GOT3 (cell line): ENCODE measurements around the gene GALNT13.

Experiments
- DNase-seq: peaks from one replicate; lab custom pipeline; 2025; ENCODE audit warnings: mixed read lengths; lab: John Stamatoyannopoulos, UW

GALNT13 gene

DNA sequence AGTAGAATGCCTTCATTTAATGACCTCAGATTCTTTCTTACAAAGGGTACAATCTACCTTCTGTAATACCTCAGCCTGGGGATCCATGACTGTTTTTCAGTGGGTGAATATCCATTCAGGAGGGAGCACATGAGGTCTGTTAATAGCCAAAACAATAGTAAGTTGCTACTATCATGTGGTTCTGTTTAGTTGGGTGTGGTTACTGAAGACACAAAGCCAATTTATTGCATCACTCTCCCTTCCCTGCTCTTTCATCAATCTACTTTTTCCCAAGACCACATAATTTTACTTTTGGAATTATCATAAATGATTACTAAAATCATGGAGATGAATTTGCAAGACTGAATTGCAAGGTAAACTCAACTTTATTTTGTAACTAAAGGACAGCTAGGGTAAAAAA is 254.2 kb downstream of the GALNT13 start:
- DNase-seq, result no peak

DNA sequence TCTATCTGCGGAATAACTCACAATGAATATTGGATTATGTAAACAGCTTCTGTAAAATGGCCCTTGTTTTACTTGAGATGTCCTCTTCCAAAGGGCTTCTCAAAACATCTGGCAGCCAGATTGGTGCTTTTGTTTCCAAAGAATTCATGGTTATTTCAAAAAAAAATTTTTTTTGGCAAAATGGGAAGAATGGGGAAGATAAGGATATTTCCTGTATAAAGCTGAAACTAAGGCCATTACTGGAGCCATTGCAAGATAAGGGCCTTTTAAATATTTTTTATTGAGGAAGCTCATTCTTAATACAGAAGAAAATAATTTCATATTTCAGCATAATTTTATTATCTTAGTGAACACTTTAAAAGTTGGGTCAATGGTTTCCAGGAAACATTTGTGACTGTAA is 259.1 kb downstream of the GALNT13 start:
- DNase-seq, result no peak

- no peak for DNase-seq
Measured at GRCh38 chr2:154132827-154133226, 261.1 kb downstream of the GALNT13 start.

GRCh38 chr2:154133823-154134222 is 262.1 kb downstream of the GALNT13 start:
- no peak for DNase-seq

DNA sequence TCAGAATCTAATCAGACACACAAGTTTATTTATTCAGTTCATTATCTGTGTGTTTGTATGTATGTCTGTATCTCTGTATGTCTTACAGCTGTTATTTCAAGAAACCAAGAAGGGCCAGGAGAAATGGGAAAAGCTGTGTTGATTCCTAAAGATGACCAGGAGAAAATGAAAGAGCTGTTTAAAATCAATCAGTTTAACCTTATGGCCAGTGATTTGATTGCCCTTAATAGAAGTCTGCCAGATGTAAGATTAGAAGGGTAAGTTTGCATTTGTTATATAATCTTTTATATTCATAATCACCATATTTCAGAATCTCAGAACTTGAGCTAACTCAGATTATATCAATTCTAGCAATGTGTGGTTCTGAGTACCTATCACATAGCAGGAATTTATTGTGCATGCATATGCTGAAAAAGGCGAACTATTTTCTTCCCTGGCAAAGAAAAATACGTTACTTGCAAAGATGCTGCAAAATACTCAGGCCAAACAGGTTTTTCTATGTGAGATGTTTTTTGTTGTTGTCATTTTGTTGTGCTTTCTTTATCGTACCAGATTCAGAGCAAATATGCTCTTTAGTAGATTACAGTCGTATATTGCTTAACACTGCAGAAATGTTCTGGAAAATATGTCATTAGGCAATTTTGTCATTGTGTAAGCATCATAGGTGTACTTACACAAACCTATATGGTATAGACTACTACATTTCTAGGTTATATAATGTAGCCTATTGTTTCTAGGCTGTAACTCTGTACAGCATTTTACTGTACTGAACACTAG is 268.7 kb downstream of the GALNT13 start:
- DNase-seq, result no peak

GRCh38 chr2:154142480-154142879 is 270.8 kb downstream of the GALNT13 start:
- no peak for DNase-seq

DNA sequence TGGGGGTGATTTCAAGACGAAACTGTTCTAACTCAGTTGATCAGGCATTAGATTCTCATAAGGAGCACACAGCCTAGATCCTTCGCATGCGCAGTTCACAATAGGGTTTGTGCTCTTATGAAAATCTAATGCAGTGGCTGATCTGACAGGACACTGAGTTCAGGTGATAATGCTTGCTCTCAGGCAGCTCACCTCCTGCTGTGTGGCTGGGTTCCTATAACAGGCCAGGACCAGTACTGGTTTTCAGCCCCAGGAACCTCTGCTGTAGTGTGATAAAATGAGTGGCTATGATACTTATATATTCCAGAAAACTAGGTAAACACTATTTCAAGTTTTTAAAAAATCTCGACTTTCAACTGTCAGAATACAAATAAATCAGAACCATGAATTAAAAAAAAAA is 271.4 kb downstream of the GALNT13 start:
- no peak for DNase-seq

GRCh38 chr2:154158101-154158500 is 286.4 kb downstream of the GALNT13 start:
- DNase-seq, result no peak

GRCh38 chr2:154161286-154161685 is 289.6 kb downstream of the GALNT13 start:
- no peak for DNase-seq

GRCh38 chr2:154170400-154170799 is 298.7 kb downstream of the GALNT13 start:
- DNase-seq, result no peak

DNA sequence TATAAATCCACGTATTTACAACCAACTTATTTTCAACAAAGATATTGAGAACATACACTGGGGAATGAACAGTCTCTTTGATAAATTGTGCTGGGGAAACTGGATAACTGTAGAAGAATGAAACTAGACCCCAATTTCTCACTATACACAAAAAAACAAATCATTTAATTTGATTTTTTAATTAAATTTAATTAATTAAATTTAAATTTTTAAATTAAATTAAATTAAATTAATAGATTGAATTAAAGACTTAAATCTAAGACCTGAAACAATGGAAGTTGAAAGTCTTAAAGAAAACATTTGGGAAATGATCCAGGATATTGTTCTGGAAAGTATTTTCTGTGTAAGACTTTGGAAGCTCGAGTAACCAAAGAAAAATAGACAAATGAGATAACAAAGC is 301.4 kb downstream of the GALNT13 start:
- DNase-seq, result no peak

GRCh38 chr2:154173919-154174318 is 302.2 kb downstream of the GALNT13 start:
- DNase-seq, result no peak

- no peak for DNase-seq
Measured at GRCh38 chr2:154182008-154182407, 310.3 kb downstream of the GALNT13 start.

DNA sequence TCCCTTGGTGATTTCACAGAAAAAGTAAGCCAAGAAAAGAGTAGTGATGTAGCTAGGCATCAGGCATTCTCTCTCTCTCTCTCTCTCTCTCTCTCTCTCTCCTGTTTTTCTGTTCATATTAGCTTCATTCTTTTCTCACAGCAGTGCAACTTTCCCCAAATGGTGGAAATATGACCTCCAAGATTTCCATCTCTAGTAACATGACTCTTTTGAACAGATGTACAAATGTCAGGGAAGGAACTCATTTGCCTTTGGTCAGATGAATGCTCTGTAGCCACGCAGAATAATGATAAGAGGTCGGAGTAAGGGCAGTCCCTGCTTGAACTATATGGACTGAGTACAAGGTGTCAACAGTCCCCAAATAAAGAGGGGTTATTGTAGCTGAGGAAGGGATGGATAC is 316.2 kb downstream of the GALNT13 start:
- DNase-seq, result no peak

- DNase-seq, result no peak
Measured at GRCh38 chr2:154189953-154190352, 318.2 kb downstream of the GALNT13 start.

DNA sequence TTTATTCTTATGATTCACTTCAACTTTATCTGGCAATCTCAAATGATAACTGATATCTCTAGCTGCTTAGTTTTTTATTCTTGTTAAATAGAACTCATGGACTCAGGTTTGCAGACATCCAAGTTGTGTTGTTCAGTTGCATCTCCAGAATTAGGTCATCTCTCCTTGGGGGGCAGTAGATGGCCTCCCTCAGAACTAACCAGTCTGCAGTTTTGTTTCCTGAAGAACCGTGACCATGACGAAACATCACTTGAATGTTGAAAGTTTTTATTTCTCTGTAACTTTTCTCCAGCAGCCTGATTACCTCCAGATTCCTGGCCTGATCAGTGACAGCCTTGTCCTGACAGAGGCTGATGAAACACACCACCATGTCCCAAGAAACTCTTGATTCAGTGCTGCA is 321.5 kb downstream of the GALNT13 start:
- DNase-seq, result no peak

- DNase-seq, result no peak
Measured at GRCh38 chr2:154194909-154195643, 323.4 kb downstream of the GALNT13 start.

- no peak for DNase-seq
Measured at GRCh38 chr2:154195644-154196195, 324.0 kb downstream of the GALNT13 start.

GRCh38 chr2:154198866-154199265 is 327.1 kb downstream of the GALNT13 start:
- DNase-seq, result no peak

DNA sequence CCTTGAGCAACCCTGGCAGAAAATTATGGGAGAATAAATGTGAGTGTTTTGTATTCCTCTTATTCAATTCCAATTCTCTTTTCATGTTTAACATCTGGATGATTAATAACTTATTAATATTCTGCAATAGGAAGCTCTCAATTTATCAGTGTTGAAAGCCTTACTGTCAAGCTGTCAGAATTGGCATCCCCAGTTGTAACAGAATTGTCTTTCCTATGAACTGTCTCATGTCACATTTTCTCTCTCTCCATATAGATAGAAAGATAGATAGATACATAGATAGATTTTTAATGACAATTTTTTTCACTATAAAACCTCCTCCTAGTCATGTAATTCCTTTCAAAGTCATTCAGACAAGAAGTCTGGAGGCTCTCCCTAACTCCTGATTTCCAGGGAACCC is 331.5 kb downstream of the GALNT13 start:
- DNase-seq, result no peak

GRCh38 chr2:154203902-154204301 is 332.2 kb downstream of the GALNT13 start:
- DNase-seq, result no peak

DNA sequence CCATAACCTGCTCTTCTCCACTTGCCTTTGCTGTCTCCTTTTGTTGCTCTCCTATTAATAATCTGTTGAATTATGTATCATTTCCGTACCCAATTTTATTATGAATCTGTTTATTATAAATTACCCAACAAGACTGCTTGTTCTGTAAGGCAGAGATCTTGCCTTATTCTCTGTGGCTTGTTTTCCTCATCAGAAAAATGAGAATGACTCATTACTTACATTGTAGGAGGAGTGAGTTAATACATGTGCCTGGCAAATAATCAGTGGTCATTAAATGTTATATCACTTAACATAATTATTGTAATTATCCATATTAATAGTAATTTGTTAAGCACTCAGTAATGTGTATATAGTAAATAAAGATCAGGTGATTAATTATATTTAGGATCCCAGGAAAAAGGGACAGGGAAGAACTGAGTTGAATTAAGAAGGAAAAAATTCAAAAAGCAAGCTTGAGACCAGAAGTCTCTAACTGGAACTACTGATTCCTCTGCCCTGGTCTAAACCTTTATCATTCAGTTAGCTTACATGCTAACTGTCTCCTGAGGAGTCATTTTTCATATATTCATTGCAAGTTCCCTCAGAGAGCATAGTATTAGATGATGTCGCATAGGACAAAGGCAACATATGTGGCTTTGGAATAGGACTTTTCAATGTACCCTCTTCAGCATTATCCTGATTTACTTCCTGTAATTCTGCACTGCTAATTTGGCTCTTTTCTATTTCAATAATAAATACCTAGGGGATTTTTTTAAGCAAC is 335.7 kb downstream of the GALNT13 start:
- DNase-seq, result no peak
